ENCODE data around the gene GRIK3. TPM values are rescaled to one million over a fixed set of nuclear protein-coding genes. Genes with fewer than 3 reads are reported as not detected.

The GRIK3 gene
- total RNA-seq, 2 donors from 2014 or later = 0.14 TPM

DNA sequence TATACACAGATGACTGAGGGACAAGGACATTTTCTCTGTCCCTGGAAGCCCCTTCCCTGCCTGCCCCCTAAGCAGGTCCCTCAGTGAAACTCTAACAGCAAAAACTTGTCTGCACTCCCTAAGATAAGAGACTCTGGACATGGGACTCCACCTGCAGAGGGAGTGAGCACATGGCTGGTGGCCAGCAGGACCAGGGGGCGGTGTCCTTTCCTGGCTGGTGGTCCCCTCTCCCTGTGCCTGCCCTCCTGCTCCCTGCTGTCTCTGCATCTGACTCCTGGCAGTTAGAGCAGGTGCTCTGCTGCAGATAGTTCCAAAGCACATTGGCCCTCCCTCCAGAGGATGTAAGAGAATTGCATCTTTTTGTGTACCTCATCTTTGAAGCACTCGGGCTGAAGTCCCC, 215.5 kb downstream of the GRIK3 start:
- TF ChIP-seq CTCF (IDR thresholded peaks at IDR 0.05) = no peak
- H3K9me3 ChIP-seq = no peaks in the 10 kb centered on the region
- H3K36me3 ChIP-seq = no peaks in the 10 kb centered on the region
- no peak overlapping the region for H3K4me3 ChIP-seq
- H3K27me3 ChIP-seq (replicated peaks; ENCODE audit: insufficient read depth) = no peaks in the 10 kb centered on the region
- no peak for ATAC-seq (ENCODE audit: insufficient number of reproducible peaks, low FRiP score, low read depth)
- H3K27ac ChIP-seq = no peak overlapping the region
- no peak for DNase-seq (ENCODE audit: low spot score)
- no peaks in the 10 kb centered on the region for H3K4me1 ChIP-seq (ENCODE audit: control insufficient read depth in 1 of 2, low read depth in 2 of 2)

DNA sequence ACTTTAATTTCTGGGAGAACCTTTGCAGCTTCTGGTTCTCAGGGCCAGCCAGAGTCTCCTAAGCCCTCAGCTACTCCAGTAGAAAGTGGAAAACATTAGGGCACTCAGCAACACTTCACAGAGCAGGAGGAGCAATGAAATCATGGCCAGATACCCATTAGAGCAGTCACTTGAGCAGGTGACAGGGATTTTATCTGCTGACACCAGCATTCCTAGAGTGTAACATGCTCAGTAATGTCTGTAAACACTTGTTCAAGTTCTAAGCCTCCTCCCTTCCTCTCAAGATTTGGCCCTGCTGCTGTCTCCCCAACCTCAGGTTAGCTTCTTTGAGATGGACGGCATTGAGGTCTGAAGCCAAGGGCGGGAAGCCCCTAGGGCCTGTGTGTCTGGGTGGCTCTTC, 218.0 kb downstream of the GRIK3 start:
- Histone ChIP-seq H3K27ac (no peak overlapping the region), H3K27me3 (replicated peaks; ENCODE audit: insufficient read depth) (no peaks in the 10 kb centered on the region), H3K4me3 (no peak overlapping the region), H3K4me1 (ENCODE audit: control insufficient read depth in 1 of 2, low read depth in 2 of 2) (no peaks in the 10 kb centered on the region), H3K36me3 (no peaks in the 10 kb centered on the region), H3K9me3 (no peaks in the 10 kb centered on the region)
- no peak for DNase-seq (ENCODE audit: low spot score)
- TF ChIP-seq CTCF (IDR thresholded peaks at IDR 0.05) = no peak
- ATAC-seq (ENCODE audit: insufficient number of reproducible peaks, low FRiP score, low read depth) = no peak

- H3K36me3 ChIP-seq = no peaks in the 10 kb centered on the region
- H3K9me3 ChIP-seq = no peaks in the 10 kb centered on the region
- ATAC-seq (ENCODE audit: insufficient number of reproducible peaks, low FRiP score, low read depth) = no peak
- H3K4me1 ChIP-seq (ENCODE audit: control insufficient read depth in 1 of 2, low read depth in 2 of 2) = no peaks in the 10 kb centered on the region
- DNase-seq (ENCODE audit: low spot score) = no peak
- TF ChIP-seq CTCF (IDR thresholded peaks at IDR 0.05) = no peak
- no peak overlapping the region for H3K4me3 ChIP-seq
- no peak overlapping the region for H3K27ac ChIP-seq
- no peaks in the 10 kb centered on the region for H3K27me3 ChIP-seq (replicated peaks; ENCODE audit: insufficient read depth)
Measured at GRCh38 chr1:36814774-36815173, 219.5 kb downstream of the GRIK3 start.

GRCh38 chr1:36814083-36814482, 220.2 kb downstream of the GRIK3 start:
- no peak for ATAC-seq (ENCODE audit: insufficient number of reproducible peaks, low FRiP score, low read depth)
- no peaks in the 10 kb centered on the region for H3K27me3 ChIP-seq (replicated peaks; ENCODE audit: insufficient read depth)
- H3K4me3 ChIP-seq = no peak overlapping the region
- no peak overlapping the region for H3K27ac ChIP-seq
- no peak for TF ChIP-seq CTCF (IDR thresholded peaks at IDR 0.05)
- no peaks in the 10 kb centered on the region for H3K36me3 ChIP-seq
- no peaks in the 10 kb centered on the region for H3K4me1 ChIP-seq (ENCODE audit: control insufficient read depth in 1 of 2, low read depth in 2 of 2)
- H3K9me3 ChIP-seq = no peaks in the 10 kb centered on the region
- DNase-seq (ENCODE audit: low spot score) = no peak

DNA sequence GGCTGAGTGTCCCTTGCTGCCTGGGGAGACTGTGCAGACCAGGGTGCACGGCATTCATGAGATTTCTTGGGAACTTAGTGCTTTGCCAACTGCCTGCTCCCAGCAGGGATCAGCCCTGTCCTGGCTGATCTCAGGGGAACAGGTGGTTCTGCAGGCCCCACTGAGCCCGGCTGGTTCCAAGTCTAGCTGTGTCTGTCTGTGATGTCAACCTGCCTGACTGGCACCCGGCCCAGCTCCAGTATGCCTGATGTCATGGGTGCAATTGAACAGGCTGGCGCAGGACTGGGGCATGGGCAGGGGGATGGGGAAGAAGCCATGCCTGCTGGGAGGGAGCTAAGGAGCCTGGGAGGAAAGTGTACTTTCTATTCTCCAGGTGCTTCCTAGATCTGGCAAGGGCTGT, 227.1 kb downstream of the GRIK3 start:
- Histone ChIP-seq H3K4me1 (ENCODE audit: control insufficient read depth in 1 of 2, low read depth in 2 of 2) (no peaks in the 10 kb centered on the region), H3K9me3 (no peaks in the 10 kb centered on the region), H3K36me3 (no peaks in the 10 kb centered on the region), H3K4me3 (no peak overlapping the region), H3K27ac (no peak overlapping the region), H3K27me3 (replicated peaks; ENCODE audit: insufficient read depth) (no peaks in the 10 kb centered on the region)
- no peak for ATAC-seq (ENCODE audit: insufficient number of reproducible peaks, low FRiP score, low read depth)
- no peak for TF ChIP-seq CTCF (IDR thresholded peaks at IDR 0.05)
- no peak for DNase-seq (ENCODE audit: low spot score)

Data from thoracic aorta (tissue), 2 donors.